A549 (cell line): ENCODE measurements around the gene APOA1.

ENCODE experiments used
- CBX2 ChIP-seq: fragments of 200-600 bp; sonication (generic); IDR thresholded peaks from 2 replicates; pipeline ENCODE4 v1.6.1; 2016; ENCODE audit warnings: low read depth, mild to moderate bottlenecking, borderline replicate concordance
- CTCF ChIP-seq: fragments of >200 bp; sonication (Bioruptor Twin); formaldehyde crosslinking; IDR thresholded peaks from 3 replicates; pipeline ENCODE4 v1.5.1; 2016
- E2F6 ChIP-seq: IDR thresholded peaks from 2 replicates; pipeline ENCODE4 v1.6.1; 2012; ENCODE audit warnings: low read depth, borderline replicate concordance
- EP300 ChIP-seq, 2 experiments: fragments of >200 bp; sonication (Bioruptor Twin); formaldehyde crosslinking; IDR thresholded peaks; 2 replicates in 1 of 2; 3 replicates in 1 of 2; pipeline ENCODE4 v1.6.1; 2016 to 2017
- ESRRA ChIP-seq: fragments of 150-350 bp; IDR thresholded peaks from 2 replicates; pipeline ENCODE4 v1.6.1; 2014; ENCODE audit warnings: mild to moderate bottlenecking, low read length, borderline replicate concordance
- FOXS1 ChIP-seq: fragments of 250-450 bp; sonication (Bioruptor Pico); IDR thresholded peaks from 2 replicates; pipeline ENCODE4 v1.5.0; 2020; ENCODE audit warnings: mild to moderate bottlenecking, moderate library complexity
- MAX ChIP-seq: IDR thresholded peaks from 2 replicates; pipeline ENCODE4 v1.6.1; 2012
- MAZ ChIP-seq: fragments of 150-350 bp; IDR thresholded peaks from 2 replicates; pipeline ENCODE4 v1.6.1; 2014; ENCODE audit warnings: antibody characterized with exemption, low read depth, low read length, borderline replicate concordance
- PBX3 ChIP-seq: IDR thresholded peaks from 2 replicates; pipeline ENCODE4 v1.6.1; 2012
- POLR2A ChIP-seq: IDR thresholded peaks from 2 replicates; pipeline ENCODE4 v1.6.1; 2012; ENCODE audit warnings: mild to moderate bottlenecking, low read length
- RCOR1 ChIP-seq: fragments of 150-350 bp; IDR thresholded peaks from 2 replicates; pipeline ENCODE4 v1.6.1; 2014; ENCODE audit warnings: antibody characterized with exemption, low read length, low read depth
- USF2 ChIP-seq: fragments of 450-650 bp; IDR thresholded peaks from 2 replicates; pipeline ENCODE4 v1.6.1; 2014; ENCODE audit warnings: antibody characterized with exemption

- TF ChIP-seq CTCF (no peak), E2F6 (no peak), FOXS1 (CRISPR knock-in tag) (no peak), CBX2 (no peak), RCOR1 (no peak), POLR2A (no peak), PBX3 (no peak), MAZ (no peak), USF2 (no peak), MAX (no peak), EP300 (IDR thresholded peaks at IDR 0.05) (no peak), ESRRA (no peak)
These were observed 48.4 kb downstream of the APOA1 start for GRCh38 chr11:116788975-116789374.
